Left cardiac atrium (tissue), 4 donors: ENCODE results near the gene TXNRD2. TPM values are rescaled to one million over a fixed set of nuclear protein-coding genes. Genes with fewer than 3 reads are reported as not detected.

Experiments
- ATAC-seq, 2 donors: fragments of 200-7000 bp; cut with Tn5 transposase; one replicate each; pipeline ENCODE4 v1.9.1; 2020; ENCODE audit warnings: mild to moderate bottlenecking in 2 of 2, moderate library complexity in 2 of 2
- DNase-seq: peaks from one replicate; pipeline ENCODE4 v3.0.0-alpha.2; 2020
- intact Hi-C, 2 donors: fragments of 100-400 bp; cut with DNase I; formaldehyde crosslinking; loops; one replicate each; pipeline versions ENCODE4 v1.14.1 to v1.15.1; 2022 to 2023
- microRNA-seq, 2 donors: library from miRNA; unstranded; fragments of <30 nt; microRNA quantifications; one replicate each; pipeline ENCODE4 v1.2.0, GENCODE V29; 2020
- total RNA-seq, 2 donors: library from RNA; stranded (reverse); fragmentation: NEBNext Ultra II Directional; extraction: Animal tissue kit (Norgen Biotek cat#: 25700); gene quantifications; one replicate each; pipeline ENCODE4 v1.2.1, GENCODE V29; 2021
- donor health status: DM: no; HTN: yes; CAD: no.
- donor health status: DM: no; HTN: yes; CAD: no; lungs with severe emphysema.
- donor health status: DM: yes; HTN: yes; CAD: no.
- donor health status: Dilated cardiomyopathy.

TXNRD2 gene
- total RNA-seq, 2 donors from 2014 or later = 22.7 to 29.6 TPM

GRCh38 chr22:19826619-19826950 lies 115.0 kb downstream of the TXNRD2 start:
- no peak for ATAC-seq
- intact Hi-C loops = no loop called here
- no peak for DNase-seq

DNA sequence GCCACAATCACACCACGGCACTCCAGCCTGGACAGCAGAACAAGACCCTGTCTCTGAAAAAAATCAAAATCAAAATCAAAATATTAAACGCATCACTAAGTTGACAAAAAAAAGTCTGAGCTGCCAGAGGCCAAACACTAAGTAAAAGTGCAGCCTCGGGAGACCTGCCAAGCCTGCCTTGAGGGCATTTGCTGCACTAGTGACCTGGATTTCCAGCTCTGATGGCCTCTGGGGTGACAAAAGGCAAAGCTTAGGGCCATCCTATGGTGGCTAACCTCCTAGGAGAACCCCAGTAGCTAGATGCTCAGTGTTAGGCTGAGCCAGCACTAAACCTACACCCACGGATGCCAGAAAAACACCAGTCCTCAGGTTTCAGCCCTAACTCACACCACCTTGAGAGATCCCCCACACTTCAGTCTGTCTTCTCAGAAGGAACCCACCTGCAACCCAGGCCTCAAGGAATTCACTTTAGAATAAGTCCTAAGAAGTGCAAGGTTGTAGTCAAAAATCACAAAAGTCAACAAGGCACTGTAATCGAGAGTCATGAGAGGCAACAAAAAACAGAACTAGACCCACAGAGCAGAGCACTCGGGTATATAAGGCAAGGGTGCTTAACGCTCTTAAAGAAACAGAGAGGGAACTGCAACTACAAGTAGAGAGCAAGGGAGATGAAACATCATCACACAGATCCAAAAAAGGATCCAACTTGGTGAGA lies 115.6 kb downstream of the TXNRD2 start:
- intact Hi-C loops = no loop called here
- DNase-seq (no peak), ATAC-seq (no peak)

Small RNA genes lying within 50 kb of the gene (microRNA-seq; reads per million reads assigned to microRNA genes)
- gene MIR4761 = 0 to 0.54 reads per million in 2 donors

Other genes with a start within 250 kb of the TXNRD2 start
- gene SEPTIN5, start 227.3 kb downstream of the TXNRD2 start, total RNA-seq = 100 to 1,000 TPM; 118 to 127 TPM
- not detected for gene GP1BB, start 218.3 kb downstream of the TXNRD2 start, total RNA-seq
- 1 to 10 TPM in 1 of 2 donors, under 1 TPM in 1; 0.47 to 2.4 TPM for gene TBX1, start 181.0 kb downstream of the TXNRD2 start, total RNA-seq
- gene GNB1L, start 86.9 kb downstream of the TXNRD2 start, total RNA-seq = 1 to 10 TPM; 2.5 to 4.5 TPM
- 1 to 10 TPM; 6.8 to 7.7 TPM for gene RTL10, start 86.9 kb downstream of the TXNRD2 start, total RNA-seq
- gene COMT, start within 50 bp of the TXNRD2 start, total RNA-seq = 100 to 1,000 TPM; 101 to 103 TPM
- 10 to 100 TPM; 12.5 to 13.4 TPM for gene ARVCF, start 75.0 kb upstream of the TXNRD2 start, total RNA-seq
- 10 to 100 TPM; 55.0 to 80.0 TPM for gene TANGO2, start 79.3 kb upstream of the TXNRD2 start, total RNA-seq
- 10 to 100 TPM; 13.3 to 19.9 TPM for gene DGCR8, start 138.4 kb upstream of the TXNRD2 start, total RNA-seq
- 10 to 100 TPM; 38.3 to 50.4 TPM for gene RANBP1, start 174.3 kb upstream of the TXNRD2 start, total RNA-seq
- 10 to 100 TPM; 26.7 to 29.3 TPM for gene TRMT2A, start 175.4 kb upstream of the TXNRD2 start, total RNA-seq
- gene ZDHHC8, start 190.0 kb upstream of the TXNRD2 start, total RNA-seq = 10 to 100 TPM; 48.3 to 48.9 TPM
- under 1 TPM; 0.44 to 0.62 TPM for gene CCDC188, start 209.2 kb upstream of the TXNRD2 start, total RNA-seq